ENCODE measurements around the gene ARRDC2. TPM values are rescaled to one million over a fixed set of nuclear protein-coding genes. Genes with fewer than 3 reads are reported as not detected.

ARRDC2 gene
- total and polyA plus RNA-seq, 5 donors from 2014 or later, result 25.9 to 151 (median 37.1) TPM

GRCh38 chr19:17996826-17997316 lies 11.1 kb upstream of the ARRDC2 start:
- Mint-ChIP-seq H3K36me3 (no peaks in the 10 kb centered on the region), H3K4me1 (peaks cover 3 to 22% (median 10%) of the 10 kb centered on the region in 4 donors)

GRCh38 chr19:17997969-17998826 lies 9.8 kb upstream of the ARRDC2 start:
- peaks cover 3 to 31% (median 12%) of the 10 kb centered on the region in 4 donors for H3K4me1 Mint-ChIP-seq
- Histone ChIP-seq H3K9me3 (ENCODE audit: control insufficient read depth in 2 of 2, low read length in 2 of 2) (no peaks in the 10 kb centered on the region), H3K36me3 (ENCODE audit: control insufficient read depth, insufficient read depth, low read length) (no peaks in the 10 kb centered on the region), H3K4me1 (ENCODE audit: control insufficient read depth, insufficient read depth, low read length, poor library complexity, severe bottlenecking) (peaks cover 27% of the 10 kb centered on the region), H3K4me3 (ENCODE audit: low read depth, low read length) (no peak overlapping the region), H3K27ac (ENCODE audit: insufficient read depth, low read length, poor library complexity, severe bottlenecking) (no peak overlapping the region), H3K27me3 (ENCODE audit: control insufficient read depth, insufficient read depth, low read length) (no peaks in the 10 kb centered on the region)
- H3K4me3 Mint-ChIP-seq, result peak overlapping the region in 2 of 4 donors; percentile 36 to 40
- H3K9me3 Mint-ChIP-seq, result peaks cover 0 to 1% (median 0%) of the 10 kb centered on the region in 7 donors
- peaks cover 6% of the 10 kb centered on the region for H3K27me3 Mint-ChIP-seq
- DNase-seq (no peak), ATAC-seq (ENCODE audit: low read depth in 2 of 2) (no peak)
- no peak overlapping the region for H3K27ac Mint-ChIP-seq
- no peaks in the 10 kb centered on the region for H3K36me3 Mint-ChIP-seq

More at GRCh38 chr19:17996826-17997316, 11.1 kb upstream of the ARRDC2 start:
- peak overlapping the region in 1 of 4 donors; percentile 82 for H3K4me3 Mint-ChIP-seq
- Histone ChIP-seq H3K27ac (ENCODE audit: insufficient read depth, low read length, poor library complexity, severe bottlenecking) (no peak overlapping the region), H3K4me3 (ENCODE audit: low read depth, low read length) (no peak overlapping the region), H3K27me3 (ENCODE audit: control insufficient read depth, insufficient read depth, low read length) (no peaks in the 10 kb centered on the region), H3K36me3 (ENCODE audit: control insufficient read depth, insufficient read depth, low read length) (no peaks in the 10 kb centered on the region), H3K4me1 (ENCODE audit: control insufficient read depth, insufficient read depth, low read length, poor library complexity, severe bottlenecking) (peaks cover 15% of the 10 kb centered on the region), H3K9me3 (ENCODE audit: control insufficient read depth in 2 of 2, low read length in 2 of 2) (no peaks in the 10 kb centered on the region)
- peaks cover 0 to 1% (median 0%) of the 10 kb centered on the region in 7 donors for H3K9me3 Mint-ChIP-seq
- H3K27ac Mint-ChIP-seq, result peak overlapping the region; percentile 26 to 32 (median 31)
- DNase-seq (peak; percentile 76 to 82 (median 78)), ATAC-seq (ENCODE audit: low read depth in 2 of 2) (peak; percentile 54 to 59)
- peaks cover 6% of the 10 kb centered on the region for H3K27me3 Mint-ChIP-seq

DNA sequence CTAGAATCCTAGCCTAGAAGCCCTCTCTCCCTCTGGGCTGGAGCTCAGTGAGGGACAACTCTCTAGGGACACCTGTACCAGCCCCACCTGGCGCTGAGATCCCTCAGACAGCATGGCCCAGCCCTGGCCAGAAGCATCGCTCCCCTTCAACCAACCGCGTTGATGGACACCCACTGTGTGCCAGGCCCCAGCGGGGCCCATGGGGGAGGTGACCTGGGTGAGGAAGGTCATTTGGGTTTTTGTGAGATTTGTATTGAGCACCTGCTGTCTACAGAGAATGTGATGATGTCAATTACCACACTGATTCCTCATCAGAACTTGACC lies 9.2 kb upstream of the ARRDC2 start:
- no peak overlapping the region for H3K27ac ChIP-seq (ENCODE audit: insufficient read depth, low read length, poor library complexity, severe bottlenecking)
- H3K27me3 ChIP-seq (ENCODE audit: control insufficient read depth, insufficient read depth, low read length), result no peaks in the 10 kb centered on the region
- DNase-seq, result no peak
- peaks cover 0 to 1% (median 0%) of the 10 kb centered on the region in 7 donors for H3K9me3 Mint-ChIP-seq
- peaks cover 6% of the 10 kb centered on the region for H3K27me3 Mint-ChIP-seq
- no peaks in the 10 kb centered on the region for H3K9me3 ChIP-seq (ENCODE audit: control insufficient read depth in 2 of 2, low read length in 2 of 2)
- no peak overlapping the region for H3K4me3 ChIP-seq (ENCODE audit: low read depth, low read length)
- H3K4me1 Mint-ChIP-seq, result peaks cover 3 to 34% (median 12%) of the 10 kb centered on the region in 4 donors
- no peaks in the 10 kb centered on the region for H3K36me3 ChIP-seq (ENCODE audit: control insufficient read depth, insufficient read depth, low read length)
- peak overlapping the region; percentile 23 to 71 (median 38) for H3K4me3 Mint-ChIP-seq
- peak overlapping the region; percentile 38 to 100 (median 88) for H3K27ac Mint-ChIP-seq
- no peak for ATAC-seq (ENCODE audit: low read depth in 2 of 2)
- H3K4me1 ChIP-seq (ENCODE audit: control insufficient read depth, insufficient read depth, low read length, poor library complexity, severe bottlenecking), result peaks cover 27% of the 10 kb centered on the region
- no peaks in the 10 kb centered on the region for H3K36me3 Mint-ChIP-seq

DNA sequence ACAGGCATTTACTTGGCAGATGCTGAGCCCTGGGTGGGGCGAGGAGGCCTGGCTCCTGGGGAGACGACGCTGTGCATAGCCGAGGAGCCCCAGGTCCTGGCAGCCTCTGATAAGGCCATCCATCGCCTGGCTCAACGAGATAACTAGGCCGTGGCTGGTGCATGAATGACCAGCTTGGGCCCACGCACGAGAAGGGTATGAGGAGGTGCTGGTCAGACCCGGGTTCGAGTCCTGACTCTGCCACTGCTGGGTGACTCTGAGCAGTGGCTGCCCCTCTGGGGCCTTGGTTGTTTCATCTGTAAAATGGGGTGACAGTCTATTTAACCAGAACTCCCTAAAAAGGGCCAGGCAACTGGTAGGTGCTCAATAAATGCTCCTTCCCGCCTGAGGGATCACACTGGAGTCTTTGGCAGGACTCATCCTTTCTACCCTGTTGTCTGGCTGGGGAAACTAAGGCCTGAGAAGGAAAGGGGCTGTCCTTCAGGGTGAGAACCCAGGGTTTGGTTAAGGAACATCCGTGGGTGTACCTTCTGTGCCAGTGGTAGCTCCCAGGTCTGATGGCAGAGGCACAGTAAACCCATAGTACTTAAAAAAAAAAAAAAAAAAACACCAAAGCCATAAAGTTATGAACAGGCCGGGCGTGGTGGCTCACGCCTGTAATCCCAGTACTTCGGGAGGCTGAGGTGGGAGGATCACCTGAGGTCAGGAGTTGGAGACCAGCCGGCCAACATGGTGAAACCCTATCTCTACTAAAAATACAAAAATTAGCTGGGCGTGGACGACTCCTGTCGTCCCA lies 8.1 kb upstream of the ARRDC2 start:
- Histone ChIP-seq H3K9me3 (ENCODE audit: control insufficient read depth in 2 of 2, low read length in 2 of 2) (no peaks in the 10 kb centered on the region), H3K36me3 (ENCODE audit: control insufficient read depth, insufficient read depth, low read length) (no peaks in the 10 kb centered on the region), H3K4me3 (ENCODE audit: low read depth, low read length) (peak overlapping the region; percentile 70), H3K27me3 (ENCODE audit: control insufficient read depth, insufficient read depth, low read length) (no peaks in the 10 kb centered on the region), H3K4me1 (ENCODE audit: control insufficient read depth, insufficient read depth, low read length, poor library complexity, severe bottlenecking) (peaks cover 27% of the 10 kb centered on the region), H3K27ac (ENCODE audit: insufficient read depth, low read length, poor library complexity, severe bottlenecking) (peak overlapping the region; percentile 94)
- H3K36me3 Mint-ChIP-seq, result no peaks in the 10 kb centered on the region
- H3K4me1 Mint-ChIP-seq, result peaks cover 3 to 36% (median 12%) of the 10 kb centered on the region in 4 donors
- H3K27ac Mint-ChIP-seq, result peak overlapping the region; percentile 91 to 100 (median 99)
- H3K4me3 Mint-ChIP-seq, result peak overlapping the region; percentile 89 to 92 (median 91)
- ATAC-seq (ENCODE audit: low read depth in 2 of 2) (no peak), DNase-seq (peak in 1 of 3 donors; percentile 16)
- peaks cover 0 to 1% (median 0%) of the 10 kb centered on the region in 7 donors for H3K9me3 Mint-ChIP-seq
- peaks cover 6% of the 10 kb centered on the region for H3K27me3 Mint-ChIP-seq

DNA sequence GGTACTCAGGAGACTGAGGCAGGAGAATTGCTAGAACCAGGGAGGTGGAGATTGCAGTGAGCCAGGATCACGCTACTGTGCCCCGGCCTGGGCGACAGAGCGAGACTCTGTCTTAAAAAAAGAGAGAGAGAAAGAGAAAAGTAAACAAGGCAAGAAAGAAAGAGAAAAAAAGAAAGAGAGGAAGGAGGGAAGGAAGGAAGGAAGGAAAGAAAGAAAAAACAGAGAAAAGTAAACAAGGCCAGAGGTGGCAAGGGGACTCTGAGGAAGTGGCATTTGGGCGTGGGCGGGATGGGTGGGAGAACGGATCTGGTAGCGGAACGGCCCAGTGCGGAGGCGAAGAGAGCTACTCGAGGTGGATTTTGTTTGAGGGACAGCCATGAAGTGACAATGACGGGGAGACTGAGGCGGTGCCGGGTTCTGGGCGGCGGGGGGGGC lies 7.5 kb upstream of the ARRDC2 start:
- Mint-ChIP-seq H3K36me3 (no peaks in the 10 kb centered on the region), H3K4me3 (peak overlapping the region; percentile 89 to 92 (median 91)), H3K9me3 (peaks cover 0 to 1% (median 0%) of the 10 kb centered on the region in 7 donors), H3K27ac (peak overlapping the region; percentile 91 to 100 (median 99)), H3K4me1 (peaks cover 3 to 36% (median 12%) of the 10 kb centered on the region in 4 donors), H3K27me3 (peaks cover 6% of the 10 kb centered on the region)
- no peaks in the 10 kb centered on the region for H3K9me3 ChIP-seq (ENCODE audit: control insufficient read depth in 2 of 2, low read length in 2 of 2)
- H3K27me3 ChIP-seq (ENCODE audit: control insufficient read depth, insufficient read depth, low read length), result no peaks in the 10 kb centered on the region
- peaks cover 27% of the 10 kb centered on the region for H3K4me1 ChIP-seq (ENCODE audit: control insufficient read depth, insufficient read depth, low read length, poor library complexity, severe bottlenecking)
- H3K4me3 ChIP-seq (ENCODE audit: low read depth, low read length), result peak overlapping the region; percentile 70
- no peak for DNase-seq
- H3K27ac ChIP-seq (ENCODE audit: insufficient read depth, low read length, poor library complexity, severe bottlenecking), result peak overlapping the region; percentile 94
- H3K36me3 ChIP-seq (ENCODE audit: control insufficient read depth, insufficient read depth, low read length), result no peaks in the 10 kb centered on the region
- ATAC-seq (ENCODE audit: low read depth in 2 of 2), result no peak

GRCh38 chr19:18000915-18001776 lies 6.8 kb upstream of the ARRDC2 start:
- H3K36me3 Mint-ChIP-seq, result no peaks in the 10 kb centered on the region
- no peaks in the 10 kb centered on the region for H3K27me3 ChIP-seq (ENCODE audit: control insufficient read depth, insufficient read depth, low read length)
- no peaks in the 10 kb centered on the region for H3K36me3 ChIP-seq (ENCODE audit: control insufficient read depth, insufficient read depth, low read length)
- H3K4me3 ChIP-seq (ENCODE audit: low read depth, low read length), result peak overlapping the region; percentile 81
- peaks cover 3 to 36% (median 12%) of the 10 kb centered on the region in 4 donors for H3K4me1 Mint-ChIP-seq
- H3K27ac Mint-ChIP-seq, result peak overlapping the region; percentile 71 to 100 (median 99)
- H3K9me3 ChIP-seq (ENCODE audit: control insufficient read depth in 2 of 2, low read length in 2 of 2), result no peaks in the 10 kb centered on the region
- peak; percentile 83 to 84 for ATAC-seq (ENCODE audit: low read depth in 2 of 2)
- H3K27me3 Mint-ChIP-seq, result peaks cover 6% of the 10 kb centered on the region
- H3K9me3 Mint-ChIP-seq, result peaks cover 0 to 1% (median 0%) of the 10 kb centered on the region in 7 donors
- H3K4me3 Mint-ChIP-seq, result peak overlapping the region; percentile 91 to 93 (median 92)
- H3K4me1 ChIP-seq (ENCODE audit: control insufficient read depth, insufficient read depth, low read length, poor library complexity, severe bottlenecking), result peaks cover 27% of the 10 kb centered on the region
- peak; percentile 94 to 97 (median 96) for DNase-seq
- peak overlapping the region; percentile 94 for H3K27ac ChIP-seq (ENCODE audit: insufficient read depth, low read length, poor library complexity, severe bottlenecking)
